ENCODE results near the gene DLD.

DNA sequence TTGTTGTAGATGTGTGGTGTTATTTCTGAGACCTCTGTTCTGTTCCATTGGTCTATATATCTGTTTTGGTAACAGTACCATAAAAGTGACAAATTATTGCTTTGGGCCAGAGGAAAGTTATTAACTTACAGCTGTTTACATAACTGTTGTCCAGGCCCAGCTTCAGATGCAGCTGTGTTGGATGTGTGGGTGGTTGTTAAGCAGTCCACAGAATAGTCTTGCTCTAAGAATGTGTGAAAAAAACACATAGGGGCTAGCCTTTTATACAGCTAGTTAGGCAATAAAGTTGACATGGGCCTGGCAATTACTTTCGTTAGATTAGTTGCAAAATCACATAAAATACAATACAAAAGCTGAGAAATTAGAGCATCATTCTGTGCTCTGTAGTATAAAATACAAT lies 31.9 kb downstream of the DLD start:
- TF ChIP-seq SUZ12 (IDR thresholded peaks at IDR 0.05; ENCODE audit: extremely low read depth, insufficient read depth, insufficient read length) (no peak), YY1 (IDR thresholded peaks at IDR 0.05; ENCODE audit: insufficient read depth, insufficient read length) (no peak)
